HepG2 (cell line): ENCODE data around the gene ANKAR. TPM values are rescaled to one million over a fixed set of nuclear protein-coding genes. Genes with fewer than 3 reads are reported as not detected.

Experiments used
- ATAC-seq: fragments of 200-7000 bp; cut with Tn5 transposase; 3 replicates; pipeline ENCODE4 v1.9.1; 2020; ENCODE audit warnings: mild to moderate bottlenecking, moderate library complexity
- BruUV-seq: library from RNA; stranded (reverse); fragments of 400-500 nt; replicated peaks from 2 replicates; lab custom pipeline; 2021; lab: Mats Ljungman, UMichigan
- CTCF ChIA-PET: fragments of 300-600 bp; formaldehyde crosslinking; extraction: SDS; loops from one replicate; lab custom pipeline; 2021; ENCODE audit warnings: low total read pairs, inconsistent platforms, low intra/inter-chr PET ratio; lab: Yijun Ruan, JAX
- POLR2A ChIA-PET: fragments of 350-600 bp; sonication (Branson Sonifier 250); formaldehyde crosslinking; loops from one replicate; lab custom pipeline; 2020; ENCODE audit warnings: antibody characterized with exemption, inconsistent platforms; lab: Yijun Ruan, JAX
- DNase-seq: peaks from one replicate; pipeline ENCODE4 v3.0.0-alpha.2; 2015; ENCODE audit warnings: low spot score
- FAIRE-seq: peaks from 3 replicates; lab custom pipeline; 2011; peaks lifted over from hg19 to GRCh38; lab: Jason Lieb, UNC
- H2AFZ ChIP-seq: one replicate; pipeline ENCODE4 v1.6.1; 2011; ENCODE audit warnings: low read length, inconsistent platforms
- H3K27ac ChIP-seq: fragments of 300-600 bp; 3 replicates; pipeline ENCODE4 v1.8.0; 2011; ENCODE audit warnings: mixed run types, mild to moderate bottlenecking, mixed read lengths, low read length, inconsistent platforms; ENCODE audit not compliant: insufficient read depth; ENCODE audit errors: extremely low read length
- H3K27me3 ChIP-seq, 2 experiments: fragments of 200-600 bp in 1 of 2; 2 replicates in 1 of 2; 3 replicates in 1 of 2; pipeline versions ENCODE4 v1.6.0 to v1.8.0; 2011; ENCODE audit warnings: low read length in 2 of 2, mild to moderate bottlenecking in 2 of 2, moderate library complexity in 2 of 2, inconsistent platforms in 1 of 2; ENCODE audit not compliant: insufficient read depth in 2 of 2, control insufficient read depth in 1 of 2
- H3K36me3 ChIP-seq, 2 experiments: fragments of 200-600 bp in 1 of 2; replicated peaks in 1 of 2; 2 replicates in 1 of 2; 3 replicates in 1 of 2; pipeline versions ENCODE4 v1.5.1 to v1.8.0; 2011; ENCODE audit warnings: low read length in 2 of 2, inconsistent platforms in 1 of 2; ENCODE audit not compliant: insufficient read depth in 2 of 2, control insufficient read depth in 1 of 2
- H3K4me1 ChIP-seq: 2 replicates; pipeline ENCODE4 v1.5.1; 2012; ENCODE audit warnings: low read length, inconsistent platforms; ENCODE audit not compliant: insufficient read depth
- H3K4me2 ChIP-seq: 2 replicates; pipeline ENCODE4 v1.6.0; 2011; ENCODE audit warnings: low read depth, low read length, inconsistent platforms
- H3K4me3 ChIP-seq, 3 experiments: fragments of 200-600 bp in 1 of 3; sonication (generic), shearing (Covaris generic) in 1 of 3; replicated peaks in 1 of 3; 2 replicates each; pipeline ENCODE4 v1.5.1; 2011 to 2016; ENCODE audit warnings: low read length in 3 of 3, inconsistent platforms in 2 of 3, low read depth in 2 of 3, mild to moderate bottlenecking in 2 of 3, control low read depth in 1 of 3, mixed read lengths in 1 of 3; ENCODE audit not compliant: insufficient read depth in 1 of 3
- H3K79me2 ChIP-seq: one replicate; pipeline ENCODE4 v1.6.1; 2011; ENCODE audit warnings: low read length, inconsistent platforms; ENCODE audit not compliant: insufficient read depth
- H3K9ac ChIP-seq: 2 replicates; pipeline ENCODE4 v1.6.0; 2011; ENCODE audit warnings: mild to moderate bottlenecking, low read depth, low read length, inconsistent platforms; ENCODE audit not compliant: insufficient read depth
- H3K9me3 ChIP-seq: 2 replicates; pipeline ENCODE4 v1.5.1; 2012; ENCODE audit warnings: mild to moderate bottlenecking, low read length
- H4K20me1 ChIP-seq: 2 replicates; pipeline ENCODE4 v1.6.0; 2011; ENCODE audit warnings: inconsistent platforms, mild to moderate bottlenecking, low read length, moderate library complexity; ENCODE audit not compliant: insufficient read depth
- BHLHE40 ChIP-seq: IDR thresholded peaks from 2 replicates; pipeline ENCODE4 v1.6.1; 2011; ENCODE audit warnings: low read length, improper control_type of control experiment
- CEBPB ChIP-seq: IDR thresholded peaks from 2 replicates; pipeline ENCODE4 v1.6.1; 2011; ENCODE audit warnings: low read depth, low read length, improper control_type of control experiment, borderline replicate concordance
- HMG20B ChIP-seq: conservative IDR thresholded peaks from 2 replicates; pipeline ENCODE4 v1.6.1; 2016; ENCODE audit warnings: missing genetic modification reagents, missing compliant biosample characterization
- HMGXB3 ChIP-seq: sonication (generic); formaldehyde crosslinking; IDR thresholded peaks from 2 replicates; pipeline ENCODE4 v1.4.0; 2020; ENCODE audit warnings: missing genetic modification reagents, borderline replicate concordance
- THRA ChIP-seq: sonication (generic); formaldehyde crosslinking; IDR thresholded peaks from 2 replicates; pipeline ENCODE4 v1.4.0; 2020; ENCODE audit warnings: missing genetic modification reagents, borderline replicate concordance
- ZBTB46 ChIP-seq: sonication (generic); formaldehyde crosslinking; IDR thresholded peaks from 2 replicates; pipeline ENCODE4 v1.4.0; 2020; ENCODE audit warnings: mild to moderate bottlenecking, missing genetic modification reagents, borderline replicate concordance
- ZNF513 ChIP-seq: sonication (generic); formaldehyde crosslinking; conservative IDR thresholded peaks from 2 replicates; pipeline ENCODE4 v1.5.0; 2020; ENCODE audit warnings: missing genetic modification reagents
- in situ Hi-C: cut with HindIII; loops from 2 replicates; pipeline ENCODE4 v1.10.0; 2017; ENCODE audit warnings: low pct_unique_long_range_greater_than_20kb; ENCODE audit not compliant: extremely low pct_ligation_motif_present
- intact Hi-C: fragments of 100-400 bp; cut with micrococcal nuclease; formaldehyde crosslinking; loops from one replicate; pipeline ENCODE4 v1.10.0; 2022; ENCODE audit not compliant: unreplicated experiment
- polyA plus RNA-seq, 8 experiments: library from polyadenylated mRNA; depleted of rRNA in 3 of 8; stranded (reverse) in 7 of 8; unstranded in 1 of 8; fragments of >200 nt; fragmentation: Illumina TruSeq in 4 of 8; extraction: Trizol in 4 of 8; gene quantifications; 2 replicates each; pipeline versions ENCODE4 v1.2.1 to v1.2.3, GENCODE V29; 2011 to 2016; ENCODE audit warnings: low read depth in 4 of 8, missing spikeins in 1 of 8, mixed read lengths in 1 of 8; ENCODE audit not compliant: insufficient read depth in 1 of 8
- total RNA-seq, 5 experiments: library from RNA; depleted of rRNA; stranded (reverse); fragments of >200 nt; fragmentation: Illumina TruSeq; extraction: Trizol; gene quantifications; 2 replicates each; pipeline ENCODE4 v1.2.3, GENCODE V29; 2016; ENCODE audit warnings: low read depth in 1 of 5

Gene ANKAR
- total and polyA plus RNA-seq, 2 of the 13 experiments (the other 11 are each of a cell fraction or from before 2014, with no cell fraction given) = 3.6 to 5.0 TPM

GRCh38 chr2:189648846-189649509 is 25.5 kb upstream of the ANKAR start (continued):
- TF ChIP-seq HMG20B (CRISPR knock-in tag) (no peak), THRA (CRISPR knock-in tag) (no peak), ZBTB46 (CRISPR knock-in tag) (no peak), BHLHE40 (no peak)

- no peak overlapping the region for H3K27ac ChIP-seq
- ATAC-seq = no peak
- no peaks in the 10 kb centered on the region for H3K4me1 ChIP-seq
- H2AFZ ChIP-seq = no peak overlapping the region
- no peak for FAIRE-seq
- H4K20me1 ChIP-seq = no peaks in the 10 kb centered on the region
- BruUV-seq = no TSS peak
- no peak overlapping the region for H3K4me2 ChIP-seq
- in situ Hi-C loops = loop anchor here (25.0 kb wide), 1 partner anchor 411 kb away; the partner anchor contains the start of gene MSTN
- POLR2A ChIA-PET = no interaction called here
- intact Hi-C loops = no loop called here
- DNase-seq = no peak
- no peaks in the 10 kb centered on the region for H3K36me3 ChIP-seq
- CTCF ChIA-PET = no interaction called here
- no peaks in the 10 kb centered on the region for H3K27me3 ChIP-seq
- H3K9ac ChIP-seq = no peak overlapping the region
- TF ChIP-seq ZNF513 (CRISPR knock-in tag) (no peak), HMGXB3 (CRISPR knock-in tag) (no peak), CEBPB (peak; percentile 48; the same call in 1 of the 2 replicates)
- no peak overlapping the region for H3K4me3 ChIP-seq
- H3K9me3 ChIP-seq = no peaks in the 10 kb centered on the region
- no peaks in the 10 kb centered on the region for H3K79me2 ChIP-seq
Measured at GRCh38 chr2:189651284-189651683, 23.2 kb upstream of the ANKAR start.
